HepG2 (cell line): Measurements from ENCODE around the gene GDAP1L1. TPM values are rescaled to one million over a fixed set of nuclear protein-coding genes. Genes with fewer than 3 reads are reported as not detected.

Experiments used
- ARID2 ChIP-seq: sonication (generic); formaldehyde crosslinking; IDR thresholded peaks from 2 replicates; pipeline ENCODE4 v1.8.1; 2022; ENCODE audit warnings: mild to moderate bottlenecking, missing genetic modification reagents, borderline replicate concordance
- ATRX ChIP-seq: sonication (generic); formaldehyde crosslinking; IDR thresholded peaks from 2 replicates; pipeline ENCODE4 v1.4.0; 2020; ENCODE audit warnings: missing genetic modification reagents, borderline replicate concordance
- CBX1 ChIP-seq: IDR thresholded peaks from one replicate; pipeline ENCODE4 v1.6.1; 2016; ENCODE audit warnings: antibody characterized with exemption, low read depth
- FOXK1 ChIP-seq: sonication (generic); formaldehyde crosslinking; IDR thresholded peaks from 2 replicates; pipeline ENCODE4 v1.4.0; 2020; ENCODE audit warnings: low read depth, missing genetic modification reagents, borderline replicate concordance
- IRF1 ChIP-seq: sonication (generic); formaldehyde crosslinking; IDR thresholded peaks from 2 replicates; pipeline ENCODE4 v1.4.0; 2020; ENCODE audit warnings: low read depth, mild to moderate bottlenecking, missing genetic modification reagents
- KDM4B ChIP-seq: sonication (generic); formaldehyde crosslinking; IDR thresholded peaks from 2 replicates; pipeline ENCODE4 v1.4.0; 2020; ENCODE audit warnings: missing genetic modification reagents
- NAIF1 ChIP-seq: sonication (generic); formaldehyde crosslinking; IDR thresholded peaks from 2 replicates; pipeline ENCODE4 v1.5.0; 2020; ENCODE audit warnings: mild to moderate bottlenecking, missing genetic modification reagents, borderline replicate concordance
- NCOA5 ChIP-seq: sonication (generic); formaldehyde crosslinking; IDR thresholded peaks from 2 replicates; pipeline ENCODE4 v1.4.0; 2020; ENCODE audit warnings: missing genetic modification reagents
- NR1H2 ChIP-seq: sonication (generic); formaldehyde crosslinking; IDR thresholded peaks from 2 replicates; pipeline ENCODE4 v1.8.1; 2022; ENCODE audit warnings: low read depth, missing genetic modification reagents, borderline replicate concordance
- RBM22 ChIP-seq: fragments of 200-400 bp; formaldehyde crosslinking; optimal IDR thresholded peaks from 2 replicates; pipeline ENCODE3; 2017; ENCODE audit warnings: mild to moderate bottlenecking, low read length, moderate library complexity
- RFX3 ChIP-seq: IDR thresholded peaks from 2 replicates; pipeline ENCODE4 v1.6.1; 2016; ENCODE audit warnings: missing biosample characterization, missing genetic modification reagents
- SAP130 ChIP-seq: IDR thresholded peaks from 2 replicates; pipeline ENCODE4 v1.6.1; 2016; ENCODE audit warnings: low read depth
- ZNF441 ChIP-seq: sonication (generic); formaldehyde crosslinking; IDR thresholded peaks from 2 replicates; pipeline ENCODE4 v1.7.0; 2021; ENCODE audit warnings: missing genetic modification reagents, borderline replicate concordance
- ZNF709 ChIP-seq: sonication (generic); formaldehyde crosslinking; IDR thresholded peaks from 2 replicates; pipeline ENCODE4 v1.5.0; 2020; ENCODE audit warnings: mild to moderate bottlenecking, missing genetic modification reagents
- ZNF746 ChIP-seq: sonication (generic); formaldehyde crosslinking; IDR thresholded peaks from 2 replicates; pipeline ENCODE4 v1.8.0; 2022; ENCODE audit warnings: mild to moderate bottlenecking, missing genetic modification reagents
- ZNF761 ChIP-seq: sonication (generic); formaldehyde crosslinking; conservative IDR thresholded peaks from 2 replicates; pipeline ENCODE4 v1.4.0; 2020; ENCODE audit warnings: mild to moderate bottlenecking, missing genetic modification reagents
- polyA plus RNA-seq, 8 experiments: library from polyadenylated mRNA; depleted of rRNA in 3 of 8; stranded (reverse) in 7 of 8; unstranded in 1 of 8; fragments of >200 nt; fragmentation: Illumina TruSeq in 4 of 8; extraction: Trizol in 4 of 8; gene quantifications; 2 replicates each; pipeline versions ENCODE4 v1.2.1 to v1.2.3, GENCODE V29; 2011 to 2016; ENCODE audit warnings: low read depth in 4 of 8, missing spikeins in 1 of 8, mixed read lengths in 1 of 8; ENCODE audit not compliant: insufficient read depth in 1 of 8
- total RNA-seq, 5 experiments: library from RNA; depleted of rRNA; stranded (reverse); fragments of >200 nt; fragmentation: Illumina TruSeq; extraction: Trizol; gene quantifications; 2 replicates each; pipeline ENCODE4 v1.2.3, GENCODE V29; 2016; ENCODE audit warnings: low read depth in 1 of 5
- TF ChIP-seq, protein P1 (sequence below): sonication (generic); formaldehyde crosslinking; IDR thresholded peaks from 2 replicates; pipeline ENCODE4 v1.4.0; 2020; ENCODE audit warnings: mild to moderate bottlenecking, missing genetic modification reagents
- TF ChIP-seq, protein P2 (sequence below): sonication (generic); formaldehyde crosslinking; IDR thresholded peaks from 2 replicates; pipeline ENCODE4 v1.4.0; 2020; ENCODE audit warnings: missing genetic modification reagents, borderline replicate concordance

Gene GDAP1L1
- total and polyA plus RNA-seq, 2 of the 13 experiments (the other 11 are each of a cell fraction or from before 2014, with no cell fraction given): 0.04 TPM; not detected in 1

DNA sequence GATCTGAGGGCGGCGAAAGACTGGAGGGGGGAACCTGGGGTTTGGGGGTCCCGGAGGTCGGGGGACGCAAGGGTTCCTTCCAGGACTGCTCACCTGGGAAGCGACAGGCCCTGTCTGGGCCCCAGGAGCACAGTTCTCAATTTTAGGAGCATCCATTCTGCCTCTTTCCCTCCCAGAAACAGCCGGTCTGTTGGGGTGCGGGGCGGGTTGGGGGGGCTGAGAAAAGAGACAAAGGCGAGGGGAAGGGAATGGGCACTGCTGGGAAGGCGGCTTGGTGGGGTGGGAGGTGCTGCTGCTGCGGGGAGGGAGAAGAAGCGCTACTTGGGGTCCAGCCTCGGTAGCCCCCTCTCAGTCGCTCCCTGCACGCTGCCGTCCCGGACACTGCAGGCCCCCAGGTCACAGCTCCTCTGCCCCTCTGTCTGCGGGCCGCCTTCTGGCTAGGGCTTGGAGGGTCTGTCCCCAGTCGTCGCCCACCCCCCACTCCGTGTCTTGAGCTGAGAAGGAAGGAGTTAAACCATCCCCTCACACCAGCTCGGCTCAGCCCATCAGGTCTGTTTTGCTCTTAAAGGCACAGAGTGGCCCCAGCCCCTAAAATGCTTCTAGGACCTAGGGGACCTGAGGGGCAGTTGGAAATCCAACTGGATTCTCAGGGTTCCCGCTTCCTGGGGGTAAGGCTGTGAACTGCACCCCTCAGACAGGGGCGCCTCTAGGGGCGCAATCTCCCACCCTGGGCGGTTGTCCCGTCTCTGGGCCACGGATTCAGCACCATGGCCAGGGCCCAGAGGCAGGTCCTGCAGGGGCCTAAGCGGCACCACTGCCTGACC is 690 bp downstream of the GDAP1L1 start (continued):
- peak; percentile 96 for TF ChIP-seq ZNF441 (CRISPR knock-in tag)
- TF ChIP-seq CBX1: no peak
- TF ChIP-seq FOXK1: peak; percentile 91; the same call in 1 of the 2 replicates
- peak; percentile 60 for TF ChIP-seq RFX3 (CRISPR knock-in tag)
- TF ChIP-seq, protein P1, sequence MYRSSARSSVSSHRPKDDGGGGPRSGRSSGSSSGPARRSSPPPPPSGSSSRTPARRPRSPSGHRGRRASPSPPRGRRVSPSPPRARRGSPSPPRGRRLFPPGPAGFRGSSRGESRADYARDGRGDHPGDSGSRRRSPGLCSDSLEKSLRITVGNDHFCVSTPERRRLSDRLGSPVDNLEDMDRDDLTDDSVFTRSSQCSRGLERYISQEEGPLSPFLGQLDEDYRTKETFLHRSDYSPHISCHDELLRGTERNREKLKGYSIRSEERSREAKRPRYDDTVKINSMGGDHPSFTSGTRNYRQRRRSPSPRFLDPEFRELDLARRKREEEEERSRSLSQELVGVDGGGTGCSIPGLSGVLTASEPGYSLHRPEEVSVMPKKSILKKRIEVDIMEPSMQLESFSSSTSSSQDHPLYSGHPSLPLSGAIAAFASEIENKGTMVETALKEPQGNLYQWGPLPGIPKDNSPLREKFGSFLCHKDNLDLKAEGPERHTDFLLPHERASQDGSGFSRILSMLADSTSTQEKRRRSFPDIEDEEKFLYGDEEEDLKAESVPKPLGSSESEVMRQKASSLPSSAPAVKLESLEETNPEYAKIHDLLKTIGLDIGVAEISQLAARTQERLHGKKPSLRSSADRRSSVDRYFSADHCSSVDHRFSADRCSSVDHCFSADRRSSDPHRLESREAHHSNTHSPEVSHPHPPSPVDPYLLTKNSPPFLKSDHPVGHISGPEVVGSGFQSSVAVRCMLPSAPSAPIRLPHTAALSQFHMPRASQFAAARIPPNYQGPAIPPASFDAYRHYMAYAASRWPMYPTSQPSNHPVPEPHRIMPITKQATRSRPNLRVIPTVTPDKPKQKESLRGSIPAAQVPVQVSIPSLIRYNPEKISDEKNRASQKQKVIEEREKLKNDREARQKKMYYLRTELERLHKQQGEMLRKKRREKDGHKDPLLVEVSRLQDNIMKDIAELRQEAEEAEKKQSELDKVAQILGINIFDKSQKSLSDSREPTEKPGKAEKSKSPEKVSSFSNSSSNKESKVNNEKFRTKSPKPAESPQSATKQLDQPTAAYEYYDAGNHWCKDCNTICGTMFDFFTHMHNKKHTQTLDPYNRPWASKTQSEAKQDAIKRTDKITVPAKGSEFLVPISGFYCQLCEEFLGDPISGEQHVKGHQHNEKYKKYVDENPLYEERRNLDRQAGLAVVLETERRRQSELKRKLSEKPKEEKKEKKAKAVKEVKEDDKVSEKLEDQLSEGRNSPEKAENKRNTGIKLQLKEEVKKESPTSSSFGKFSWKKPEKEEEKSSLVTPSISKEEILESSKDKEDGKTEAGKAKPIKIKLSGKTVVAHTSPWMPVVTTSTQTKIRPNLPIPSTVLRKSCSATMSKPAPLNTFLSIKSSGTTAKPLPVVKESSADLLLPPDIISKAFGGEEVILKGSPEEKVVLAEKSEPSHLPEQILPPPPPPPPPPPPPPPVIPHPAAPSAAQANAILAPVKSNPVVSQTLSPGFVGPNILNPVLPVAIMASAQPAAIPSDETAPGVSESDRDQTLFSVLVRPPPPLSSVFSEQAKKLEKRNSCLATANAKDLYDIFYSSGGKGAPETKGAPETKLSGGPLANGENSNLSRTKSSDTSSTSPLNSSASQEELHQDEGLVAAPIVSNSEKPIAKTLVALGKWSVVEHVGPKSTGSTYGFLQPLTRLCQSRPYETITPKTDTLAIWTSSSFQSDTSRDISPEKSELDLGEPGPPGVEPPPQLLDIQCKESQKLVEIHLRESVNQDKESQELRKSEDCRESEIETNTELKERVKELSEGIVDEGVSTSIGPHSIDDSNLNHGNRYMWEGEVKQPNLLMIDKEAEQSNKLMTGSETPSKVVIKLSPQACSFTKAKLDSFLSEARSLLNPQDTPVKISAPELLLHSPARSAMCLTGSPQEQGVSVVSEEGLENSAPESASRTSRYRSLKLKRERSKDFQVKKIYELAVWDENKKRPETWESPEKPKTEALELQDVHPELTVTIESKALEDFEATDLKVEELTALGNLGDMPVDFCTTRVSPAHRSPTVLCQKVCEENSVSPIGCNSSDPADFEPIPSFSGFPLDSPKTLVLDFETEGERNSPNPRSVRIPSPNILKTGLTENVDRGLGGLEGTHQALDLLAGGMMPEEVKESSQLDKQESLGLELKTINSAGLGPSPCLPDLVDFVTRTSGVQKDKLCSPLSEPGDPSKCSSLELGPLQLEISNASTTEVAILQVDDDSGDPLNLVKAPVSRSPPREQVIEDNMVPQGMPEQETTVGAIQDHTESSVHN (CRISPR knock-in tag): peak; percentile 95; the same call in 1 of the 2 replicates
- TF ChIP-seq RBM22: no peak
- TF ChIP-seq NAIF1 (CRISPR knock-in tag): peak; percentile 83; the same call in 1 of the 2 replicates
- TF ChIP-seq KDM4B (CRISPR knock-in tag): peak; percentile 99
- peak; percentile 95 for TF ChIP-seq ZNF709 (CRISPR knock-in tag)
- peak; percentile 83; the same call in 1 of the 2 replicates for TF ChIP-seq ZNF746 (CRISPR knock-in tag)
- peak; percentile 86; the same call in 1 of the 2 replicates for TF ChIP-seq IRF1 (CRISPR knock-in tag)
- TF ChIP-seq NCOA5: no peak
- peak; percentile 97 for TF ChIP-seq ZNF761
- TF ChIP-seq NR1H2 (CRISPR knock-in tag): peak; percentile 96
- no peak for TF ChIP-seq ARID2 (CRISPR knock-in tag)
- TF ChIP-seq, protein P2, sequence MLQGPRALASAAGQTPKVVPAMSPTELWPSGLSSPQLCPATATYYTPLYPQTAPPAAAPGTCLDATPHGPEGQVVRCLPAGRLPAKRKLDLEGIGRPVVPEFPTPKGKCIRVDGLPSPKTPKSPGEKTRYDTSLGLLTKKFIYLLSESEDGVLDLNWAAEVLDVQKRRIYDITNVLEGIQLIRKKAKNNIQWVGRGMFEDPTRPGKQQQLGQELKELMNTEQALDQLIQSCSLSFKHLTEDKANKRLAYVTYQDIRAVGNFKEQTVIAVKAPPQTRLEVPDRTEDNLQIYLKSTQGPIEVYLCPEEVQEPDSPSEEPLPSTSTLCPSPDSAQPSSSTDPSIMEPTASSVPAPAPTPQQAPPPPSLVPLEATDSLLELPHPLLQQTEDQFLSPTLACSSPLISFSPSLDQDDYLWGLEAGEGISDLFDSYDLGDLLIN (CRISPR knock-in tag): peak; percentile 98; the same call in 1 of the 2 replicates
- TF ChIP-seq ATRX (CRISPR knock-in tag): 0 out of 2 replicates have a peak, but pooled peaks have one; percentile 71
- peak; percentile 91 for TF ChIP-seq SAP130 (CRISPR knock-in tag)
